Dedifferentiated amniotic fluid mesenchymal stem cell (primary cell): ENCODE results near the gene ATP7A.
A peak's percentile ranks its signal among the peaks of the same experiment; 100 is the strongest.

Experiments used
- DNase-seq: peaks from one replicate; pipeline ENCODE4 v3.0.0-alpha.2; 2016; ENCODE audit errors: extremely low spot score

Gene ATP7A

DNA sequence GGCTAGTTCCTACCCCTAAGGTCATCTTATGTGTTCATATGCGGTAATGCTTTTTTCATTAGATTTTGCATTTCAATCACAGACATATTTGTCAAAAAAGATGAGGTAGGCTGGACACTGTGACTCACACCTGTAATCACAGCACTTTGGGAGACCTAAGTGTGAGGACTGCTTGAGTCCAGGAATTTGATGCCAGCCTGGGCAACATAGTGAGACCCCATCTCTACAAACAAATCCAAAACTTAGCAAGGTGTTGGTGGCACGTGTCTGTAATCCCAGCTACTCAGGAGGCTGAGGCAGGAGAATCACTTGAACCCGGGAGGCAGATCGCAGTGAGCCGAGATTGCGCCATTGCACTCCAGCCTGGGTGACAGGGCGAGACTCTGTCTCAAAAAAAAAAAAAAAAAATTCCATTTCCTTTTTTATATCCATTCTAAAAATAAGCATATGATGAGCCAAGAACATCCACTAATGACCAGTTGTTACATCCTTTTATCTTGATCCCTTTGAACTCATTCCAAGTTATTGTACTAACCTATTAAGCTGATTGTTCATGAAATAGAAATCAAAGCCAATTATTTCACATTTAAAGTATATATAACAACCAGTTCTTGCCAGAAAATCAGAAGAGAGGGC, 35.5 kb downstream of the ATP7A start:
- DNase-seq, result no peak

DNA sequence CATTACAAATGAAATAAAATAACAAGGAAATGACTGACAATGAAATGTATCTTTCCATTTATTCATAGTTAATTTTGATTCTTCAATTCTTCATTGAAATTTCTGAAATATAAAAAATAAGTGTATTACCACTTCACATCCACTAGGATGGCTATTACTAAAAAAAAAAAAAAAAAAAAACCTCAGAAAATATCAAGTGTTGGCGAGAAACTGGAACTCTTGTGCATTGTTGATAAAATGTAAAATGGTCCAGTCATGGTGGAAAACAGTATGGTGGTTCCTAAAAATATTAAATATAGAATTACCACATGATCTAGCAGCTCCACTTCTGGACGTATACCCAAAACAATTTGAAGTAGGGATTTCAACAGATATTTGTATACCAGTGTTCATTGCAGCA, 36.1 kb downstream of the ATP7A start:
- DNase-seq, result no peak

DNA sequence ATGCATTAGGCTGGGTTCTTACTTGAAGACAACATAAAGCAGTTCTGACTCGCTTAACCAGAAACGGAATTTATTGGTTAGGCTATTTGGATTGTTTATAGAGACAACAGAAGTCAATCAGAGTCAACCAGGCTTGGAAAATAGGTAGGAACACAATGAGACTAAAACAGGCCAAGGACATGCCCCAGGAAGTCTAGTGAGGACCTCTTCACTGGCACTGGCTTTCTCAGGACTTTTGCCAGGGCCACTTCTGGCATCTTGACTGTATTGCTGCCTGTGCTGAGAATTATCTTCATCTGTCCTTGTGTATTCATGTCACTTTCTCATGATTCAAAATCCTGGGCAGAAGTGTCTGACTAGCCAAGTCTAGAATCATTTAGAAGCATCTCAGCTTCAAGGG, 39.3 kb downstream of the ATP7A start:
- DNase-seq, result no peak

DNA sequence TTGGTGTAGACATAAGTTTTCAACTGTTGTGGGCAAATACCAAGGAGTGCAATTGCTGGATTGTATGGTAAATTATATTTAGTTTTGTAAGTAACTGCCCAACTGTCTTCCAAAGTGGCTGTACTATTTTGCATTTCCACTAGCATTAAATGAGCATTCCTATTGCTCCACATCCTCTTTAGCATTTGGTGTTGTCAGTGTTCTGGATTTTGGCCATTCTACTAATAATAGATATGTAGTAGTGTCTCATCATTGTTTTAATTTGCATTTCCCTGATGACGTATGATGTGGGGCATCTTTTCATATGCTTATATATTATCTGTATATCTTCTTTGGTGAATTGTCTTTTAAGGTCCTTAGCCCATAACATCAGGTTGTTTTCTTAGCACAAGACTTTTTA, 41.7 kb downstream of the ATP7A start:
- DNase-seq, result no peak

DNA sequence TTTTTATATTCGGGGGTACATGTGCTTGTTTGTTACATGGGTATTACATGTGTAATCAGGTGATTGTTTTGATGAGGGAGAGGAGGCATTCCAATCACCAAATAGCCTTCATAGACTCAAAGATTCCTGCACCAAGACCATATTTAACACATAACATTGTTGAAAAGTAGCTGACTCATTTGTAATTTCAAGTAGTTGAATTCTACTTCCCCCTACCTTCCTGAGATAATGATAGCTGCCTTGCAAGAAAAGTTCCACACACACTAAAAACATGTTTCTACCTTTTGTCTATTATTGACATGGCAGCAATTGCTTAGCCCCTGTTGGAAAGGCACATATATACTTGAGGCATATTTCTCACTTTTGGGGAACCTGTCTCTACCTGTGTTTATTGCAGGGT, 42.8 kb downstream of the ATP7A start:
- no peak for DNase-seq

DNA sequence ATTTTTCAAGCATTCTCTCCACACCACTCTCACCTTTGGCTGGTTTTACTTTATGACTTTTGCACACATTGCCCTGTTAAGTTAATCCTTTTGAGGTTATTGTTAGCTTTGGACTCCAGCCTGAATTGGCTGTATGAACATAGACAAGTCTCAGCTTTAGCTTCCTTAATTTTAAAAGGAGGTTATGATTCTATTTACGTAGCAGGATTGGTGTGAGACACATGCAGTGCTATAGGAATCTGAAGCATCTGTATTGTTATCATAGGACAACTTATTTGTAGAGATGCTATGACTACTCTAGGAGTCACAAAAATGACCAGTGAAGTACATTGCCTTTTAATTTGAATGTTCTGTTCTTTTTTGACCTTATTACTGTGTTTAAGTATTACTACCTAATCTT, 43.2 kb downstream of the ATP7A start:
- DNase-seq, result no peak

DNA sequence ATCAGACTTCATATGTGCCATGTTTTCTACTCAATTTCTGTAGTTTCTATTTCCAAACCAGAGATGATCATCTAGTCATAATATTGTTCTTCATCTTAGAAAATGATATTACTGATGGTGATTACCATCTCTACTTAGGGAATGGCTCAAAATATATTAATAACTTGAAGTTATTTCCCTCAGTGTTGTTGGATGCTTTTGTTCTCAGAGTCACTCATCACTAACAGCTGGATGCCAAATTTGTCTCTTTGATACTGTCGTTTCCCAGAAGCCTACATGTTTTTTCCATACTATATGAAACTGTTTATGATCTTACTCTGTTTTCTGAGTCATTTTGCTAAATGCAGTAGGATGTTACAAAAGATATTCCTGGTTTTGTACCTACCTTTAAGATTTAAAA, 50.1 kb downstream of the ATP7A start:
- DNase-seq, result no peak

DNA sequence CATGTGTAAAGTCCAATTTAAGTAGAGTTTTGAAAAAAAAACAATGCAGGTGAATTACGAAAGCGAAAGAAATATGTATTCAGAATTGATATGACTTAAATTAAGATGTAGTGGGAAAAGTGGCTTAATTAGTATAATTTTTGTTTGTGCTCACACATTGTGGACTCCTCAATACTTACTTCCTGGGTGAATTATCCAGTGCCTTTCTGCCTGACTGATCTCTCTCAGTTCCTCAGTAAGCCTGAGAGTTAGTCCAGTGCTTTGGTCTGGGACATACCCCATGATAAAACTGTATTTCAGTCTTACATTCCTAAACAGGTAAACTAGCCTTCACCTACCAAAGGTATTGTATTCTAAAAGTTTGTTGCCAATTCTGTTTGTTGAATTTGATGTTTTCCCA, 50.6 kb downstream of the ATP7A start:
- DNase-seq, result no peak

DNA sequence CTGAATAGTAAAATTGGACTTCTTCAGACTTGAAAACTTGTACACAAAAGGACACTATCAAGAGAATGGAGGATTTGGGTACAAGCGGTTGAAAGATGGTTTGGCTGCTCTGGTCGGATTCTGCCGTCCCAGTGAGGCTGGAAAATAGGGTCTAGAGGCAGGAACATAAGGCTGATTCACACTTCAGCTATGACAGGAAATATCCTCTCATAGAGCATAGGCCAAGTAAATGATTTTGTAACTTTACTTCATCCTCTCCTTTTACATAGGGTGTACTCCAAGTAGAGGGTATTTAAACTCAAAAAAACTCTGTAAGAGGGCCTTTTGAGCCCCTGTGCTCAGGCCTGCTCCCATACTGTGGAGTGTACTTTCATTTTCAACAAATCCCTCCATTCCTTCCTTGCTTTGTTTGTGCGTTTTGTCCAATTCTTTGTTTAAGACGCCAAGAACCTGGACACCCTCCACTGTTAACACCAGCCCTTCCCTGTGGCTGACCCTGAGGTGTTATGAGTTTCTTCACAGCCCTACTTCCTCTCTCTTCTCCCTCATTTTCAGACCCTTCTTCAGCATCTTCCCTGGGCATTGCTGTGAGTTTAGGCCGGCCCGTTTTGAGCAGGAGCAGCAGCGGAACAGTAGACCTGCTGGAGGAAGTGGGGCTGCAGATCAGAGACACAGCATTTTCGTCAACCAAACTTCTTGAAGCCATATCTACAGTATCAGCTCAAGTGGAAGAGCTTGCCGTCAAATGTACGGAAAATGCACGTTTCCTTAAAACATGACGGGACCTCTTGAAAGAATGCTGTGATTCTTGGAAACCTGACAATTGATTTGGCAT, 51.8 kb downstream of the ATP7A start:
- no peak for DNase-seq

DNA sequence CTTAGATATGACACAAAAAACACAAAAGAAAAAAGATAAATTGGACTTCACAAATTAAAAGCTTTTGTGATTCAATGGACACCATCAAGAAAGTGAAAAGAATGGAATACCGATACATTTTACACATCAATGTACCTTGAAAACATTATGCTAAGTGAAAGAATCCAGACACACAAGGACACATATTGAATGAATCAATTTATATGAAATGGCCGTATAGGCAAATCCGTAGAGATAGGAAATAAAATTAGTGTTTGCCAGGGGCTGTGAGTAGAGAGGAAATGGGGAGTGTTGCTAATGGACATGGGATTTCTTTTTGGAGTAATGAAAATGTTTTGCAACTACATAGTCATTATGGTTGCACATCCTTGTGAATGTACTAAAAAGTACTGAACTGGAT, 55.9 kb downstream of the ATP7A start:
- DNase-seq, result no peak

DNA sequence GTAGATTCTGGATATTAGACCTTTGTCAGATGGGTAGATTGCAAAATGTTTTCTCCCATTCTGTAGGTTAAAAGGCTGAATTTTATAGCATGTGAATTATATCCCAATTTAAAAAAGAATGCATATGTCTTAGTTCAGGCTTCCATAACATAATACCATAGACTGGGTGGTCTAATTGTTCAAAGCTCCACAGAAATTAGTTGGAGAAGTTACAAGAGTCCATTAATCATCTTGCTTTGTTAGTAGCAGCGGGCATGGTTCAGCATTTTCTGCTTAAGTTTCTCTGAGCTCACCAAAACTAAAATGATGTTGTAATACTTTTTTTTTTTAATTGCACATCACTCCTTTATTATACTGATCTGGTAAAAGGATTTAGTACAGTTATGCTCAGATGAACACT, 57.1 kb downstream of the ATP7A start:
- no peak for DNase-seq

DNA sequence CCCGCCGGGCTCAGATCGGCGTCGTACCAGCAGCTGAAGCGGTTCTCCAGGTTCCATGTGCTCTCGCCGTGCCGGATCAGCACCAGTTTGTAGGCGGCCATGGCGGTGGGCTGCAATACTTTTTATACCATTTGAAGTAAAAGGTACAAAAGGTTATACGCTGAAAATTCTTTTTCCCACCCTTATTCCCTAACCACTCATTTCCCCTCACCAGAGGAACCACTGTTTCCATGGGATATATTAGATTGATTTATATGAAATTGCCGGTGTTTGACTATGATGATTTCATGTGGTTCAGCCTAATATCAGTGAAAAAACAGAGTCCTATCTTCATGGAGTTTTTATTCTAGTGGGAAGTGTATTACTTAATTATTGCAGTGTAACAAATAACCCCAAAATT, 59.0 kb downstream of the ATP7A start, which contains the start of gene PGAM4:
PGAM4 (minus strand) TSS at position 101 of the 400 bp plus-strand sequence; CDS start at position 101, 0 bp downstream.
- no peak for DNase-seq

DNA sequence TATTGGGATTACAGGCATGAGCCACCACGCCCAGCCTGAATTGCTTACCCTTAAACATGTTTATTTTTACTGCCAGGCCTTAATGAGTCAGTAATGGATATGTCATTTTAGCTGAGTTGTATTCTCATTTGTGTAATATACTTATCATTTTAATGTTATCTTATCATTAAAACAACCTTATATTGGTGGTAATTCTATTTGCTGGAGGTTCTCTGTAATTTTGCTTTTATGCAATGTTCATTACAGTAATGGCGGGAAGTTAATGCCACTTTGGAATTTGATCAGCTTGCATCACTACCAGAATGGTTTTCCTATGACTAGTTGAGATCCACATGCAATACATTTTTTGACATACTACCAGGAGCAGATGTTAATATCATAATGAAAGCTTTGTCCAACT, 65.3 kb downstream of the ATP7A start:
- no peak for DNase-seq

DNA sequence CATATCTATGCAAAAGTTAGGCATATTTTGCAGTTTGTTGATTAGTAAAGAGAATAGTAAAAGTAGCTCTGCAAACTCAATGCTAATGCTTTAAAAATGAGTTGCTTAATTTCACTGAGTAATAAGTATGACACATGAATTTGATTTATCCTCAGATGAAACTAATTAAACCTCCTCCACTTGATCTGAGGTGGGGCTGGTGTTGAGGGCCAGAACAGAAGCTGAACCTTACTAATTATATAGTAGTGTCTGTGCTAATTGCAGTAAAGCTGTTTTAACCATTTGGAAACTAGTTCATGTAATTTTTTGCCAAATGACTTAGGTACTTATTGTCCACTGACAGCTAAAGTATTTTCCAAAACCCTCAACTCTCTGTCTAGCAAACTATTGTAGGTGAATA, 66.6 kb downstream of the ATP7A start:
- DNase-seq, result no peak

DNA sequence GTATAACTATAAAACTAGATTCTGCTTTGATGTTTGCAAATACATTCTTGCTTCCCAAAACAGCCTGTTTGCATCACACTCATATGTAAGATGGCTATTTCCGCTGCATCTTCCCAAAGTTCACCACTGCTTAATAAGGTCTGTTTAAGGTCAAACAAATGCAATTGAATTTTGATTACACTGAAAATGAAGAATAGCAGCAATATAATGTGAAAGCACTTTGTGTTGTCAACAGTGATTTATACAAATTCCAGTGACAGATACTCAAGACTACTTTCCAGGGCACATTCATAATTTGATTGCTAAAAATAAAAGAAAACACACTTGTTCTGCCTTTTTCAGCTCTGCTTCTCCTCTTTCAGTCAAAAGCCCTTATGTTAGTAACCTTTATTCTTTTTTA, 67.0 kb downstream of the ATP7A start:
- DNase-seq, result no peak

DNA sequence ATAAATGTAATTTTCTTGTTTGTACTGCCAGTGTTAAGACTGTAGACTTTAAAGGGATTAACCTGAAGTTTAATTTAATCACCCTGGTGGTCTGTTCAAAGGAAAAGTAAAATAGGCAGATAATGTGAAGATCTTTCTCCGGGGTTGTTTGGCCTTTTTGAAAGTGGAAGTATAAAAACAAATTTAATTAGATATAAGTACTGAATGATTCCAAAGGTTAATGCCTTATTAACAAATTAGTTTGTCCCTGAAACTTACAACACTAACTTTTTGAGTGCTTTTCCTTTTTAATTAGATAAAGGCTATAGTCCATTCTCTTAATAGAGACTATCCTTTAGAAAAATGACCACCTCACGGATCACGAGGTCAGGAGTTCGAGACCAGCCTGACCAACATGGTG, 69.4 kb downstream of the ATP7A start:
- DNase-seq, result no peak

DNA sequence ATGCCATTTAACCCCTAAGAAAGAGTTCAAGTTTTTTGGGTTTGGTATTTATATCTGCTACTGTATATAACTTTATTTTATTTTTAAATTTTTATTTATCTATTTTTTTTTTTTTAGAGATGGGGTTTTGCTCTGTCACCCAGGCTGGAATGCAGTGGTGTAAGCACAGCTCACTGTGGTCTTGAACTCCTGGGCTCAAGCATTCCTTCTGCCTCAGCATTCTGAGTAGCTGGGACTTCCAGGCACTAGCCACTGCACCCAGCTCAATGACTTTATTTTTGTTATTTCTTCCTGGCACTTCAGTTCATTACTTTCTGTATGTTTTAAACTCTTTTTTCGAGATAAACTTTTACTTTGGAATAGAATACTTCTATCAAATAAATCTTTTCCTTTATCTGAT, 101.4 kb downstream of the ATP7A start:
- DNase-seq, result no peak

DNA sequence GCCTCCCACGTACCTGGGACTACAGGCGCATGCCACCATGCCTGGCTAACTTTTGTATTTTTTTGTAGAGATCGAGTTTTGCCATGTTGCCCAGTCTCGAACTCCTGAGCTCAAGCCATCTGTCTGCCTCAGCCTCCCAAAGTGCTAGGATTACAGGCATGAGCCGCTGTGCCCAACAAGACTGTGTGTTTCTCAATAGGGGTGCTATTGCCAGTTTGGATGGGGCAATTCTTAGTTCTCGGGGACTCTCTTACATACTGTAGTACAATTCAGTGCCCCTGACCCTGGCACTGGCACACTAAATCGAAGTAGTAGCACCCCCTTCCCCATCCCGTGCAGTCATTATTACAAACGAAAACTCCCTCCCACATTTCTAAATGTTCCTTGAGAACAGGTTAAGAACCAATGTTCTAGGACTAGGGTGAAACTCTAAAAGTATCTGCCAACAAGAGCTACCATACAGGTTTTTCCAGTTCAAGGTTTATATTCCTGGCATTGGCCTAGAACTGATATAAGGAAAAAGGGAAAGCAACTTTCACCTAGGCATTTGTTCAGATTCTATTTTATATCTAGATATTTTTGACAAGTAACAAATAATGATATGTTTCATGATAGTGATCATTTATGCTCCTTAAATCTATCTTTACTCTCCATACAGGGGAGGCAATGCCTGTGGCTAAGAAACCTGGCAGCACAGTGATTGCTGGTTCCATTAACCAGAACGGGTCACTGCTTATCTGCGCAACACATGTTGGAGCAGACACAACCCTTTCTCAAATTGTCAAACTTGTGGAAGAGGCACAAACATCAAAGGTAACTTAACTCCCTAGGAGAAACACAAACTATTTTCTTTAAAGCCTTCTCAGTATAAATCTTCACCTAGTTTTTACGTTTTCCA, 109.3 kb downstream of the ATP7A start:
- DNase-seq, result no peak

DNA sequence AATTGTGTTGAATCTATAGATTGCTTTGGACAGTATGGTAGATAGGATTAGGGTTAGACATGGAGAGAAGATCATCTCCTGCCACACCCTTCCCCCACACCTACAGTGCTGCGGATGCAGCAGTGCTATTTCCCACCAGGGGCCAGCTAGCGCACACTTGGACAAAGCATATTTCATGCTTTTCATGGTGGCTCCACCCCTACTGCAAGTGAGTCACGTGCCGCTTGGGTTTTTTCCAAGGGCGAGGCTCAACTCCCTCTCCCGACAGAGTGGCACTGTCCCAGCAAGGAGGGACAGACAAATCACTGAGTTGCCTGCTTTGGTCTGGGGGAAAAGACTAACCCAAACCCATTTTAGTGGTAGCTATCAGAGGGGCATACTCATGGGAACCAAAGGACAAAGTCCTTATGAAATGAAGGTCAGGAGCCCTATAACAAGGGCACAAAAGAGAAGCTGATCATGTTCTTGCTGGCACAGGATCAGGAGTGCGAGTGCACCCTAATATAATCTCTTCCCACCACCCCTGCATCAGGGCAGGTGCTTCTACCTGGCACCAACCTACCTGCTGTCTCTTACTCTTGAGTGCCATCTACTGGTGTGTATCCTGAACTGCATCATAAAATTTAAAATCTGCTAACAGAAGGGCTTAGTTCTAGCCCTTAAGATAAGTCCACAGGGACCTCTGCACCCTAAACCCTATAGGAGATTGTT, 114.0 kb downstream of the ATP7A start:
- no peak for DNase-seq

DNA sequence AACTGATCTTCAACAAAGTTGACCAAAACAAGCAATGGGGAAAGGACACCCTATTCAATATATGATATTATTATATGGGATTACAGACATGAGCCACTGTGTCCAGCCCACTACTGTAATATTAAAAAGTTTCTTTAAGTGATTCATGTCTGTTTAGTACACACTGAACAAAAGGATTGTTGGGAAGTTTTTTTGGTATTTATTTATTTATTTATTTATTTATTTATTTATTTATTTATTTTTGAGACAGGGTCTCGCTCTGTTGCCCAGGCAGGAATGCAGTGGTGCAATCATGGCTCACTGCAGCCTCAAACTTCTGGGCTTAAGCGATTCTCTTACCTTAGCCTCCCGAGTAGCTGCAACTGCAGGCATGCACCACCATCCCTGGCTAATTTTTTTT, 117.3 kb downstream of the ATP7A start:
- no peak for DNase-seq

DNA sequence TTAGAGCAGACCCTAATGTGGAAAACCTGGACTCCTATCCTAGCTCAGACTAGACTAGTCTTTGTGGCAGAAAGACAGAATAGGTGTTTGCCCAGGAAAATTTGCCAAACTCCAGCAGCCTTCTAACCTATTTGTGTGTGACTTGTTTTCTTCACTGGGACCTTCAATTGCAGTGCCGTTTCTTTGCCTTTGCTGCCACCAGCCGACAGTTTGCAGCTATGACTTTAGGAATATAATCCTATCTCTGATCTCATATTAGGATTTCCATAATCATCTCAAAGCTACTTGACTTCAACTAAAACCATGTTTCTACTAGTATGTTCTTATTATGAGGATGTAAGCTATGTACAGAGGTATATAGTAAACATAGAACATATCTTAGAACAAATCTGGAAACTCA, 119.2 kb downstream of the ATP7A start:
- peak; percentile 17 for DNase-seq

DNA sequence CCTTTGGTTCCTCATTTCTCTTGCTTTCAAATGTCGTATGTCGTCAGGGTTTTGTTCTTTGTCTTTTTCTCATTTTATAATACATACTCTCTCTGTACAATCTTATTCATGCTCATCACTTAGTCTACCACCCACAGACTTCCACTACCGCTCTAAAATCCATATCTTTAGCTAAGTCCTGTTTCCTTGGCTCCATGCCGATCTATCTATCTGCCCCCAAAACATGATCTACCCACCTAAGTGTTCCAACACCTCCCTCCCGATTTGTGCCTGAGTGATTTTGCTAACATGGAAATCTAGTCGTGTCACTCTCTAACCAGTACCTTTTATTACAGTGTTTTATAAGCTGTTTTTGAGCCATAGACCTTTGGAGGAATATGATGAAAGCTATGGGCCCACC, 124.6 kb downstream of the ATP7A start:
- no peak for DNase-seq
